CMK (cell line): ENCODE data around the gene RHOB.

Experiments used
- DNase-seq: peaks from one replicate; pipeline ENCODE4 v3.0.0-alpha.2; 2010; ENCODE audit warnings: low read depth

RHOB gene

DNA sequence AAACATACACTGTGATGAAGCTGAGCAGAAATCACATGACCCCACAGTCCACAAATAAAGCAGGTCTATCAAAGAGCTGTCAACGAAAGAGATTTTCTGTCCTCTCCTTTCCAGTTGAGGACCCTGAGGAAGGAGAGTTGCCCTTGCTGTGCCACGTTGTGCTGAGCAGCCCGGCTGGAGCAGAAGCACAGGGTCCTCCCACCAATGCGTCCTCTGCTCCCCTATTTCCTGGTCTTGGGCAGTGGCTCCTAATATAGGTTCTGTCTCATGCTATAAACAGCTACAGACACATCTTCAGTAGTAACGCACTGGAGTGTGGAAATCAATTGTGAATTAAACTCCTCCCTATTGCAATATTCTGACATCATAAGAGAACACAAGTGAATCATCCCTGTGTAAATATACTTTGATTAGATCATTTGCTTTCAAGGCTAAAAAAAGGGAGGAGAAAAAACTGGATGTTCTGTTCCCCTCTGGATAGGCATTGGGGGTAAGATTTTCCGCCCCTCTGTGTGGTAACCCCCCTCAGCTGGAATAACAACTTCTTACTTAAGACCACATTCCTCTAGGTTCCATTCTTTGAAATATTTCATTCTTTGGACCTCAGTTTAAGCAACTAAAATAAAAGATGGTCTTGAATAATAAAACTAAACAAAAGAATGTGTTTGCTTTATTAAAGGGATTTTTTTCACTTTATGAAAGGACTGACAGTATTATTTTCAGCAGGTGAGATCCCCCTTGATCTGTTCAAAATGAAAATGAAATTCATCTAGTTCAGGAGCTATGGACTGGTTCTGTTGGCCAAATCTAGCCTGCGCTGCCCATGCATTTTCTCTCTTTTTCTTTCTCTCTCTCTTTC, 8.3 kb upstream of the RHOB start:
- no peak for DNase-seq

GRCh38 chr2:20439193-20439475, 7.7 kb upstream of the RHOB start:
- no peak for DNase-seq

DNA sequence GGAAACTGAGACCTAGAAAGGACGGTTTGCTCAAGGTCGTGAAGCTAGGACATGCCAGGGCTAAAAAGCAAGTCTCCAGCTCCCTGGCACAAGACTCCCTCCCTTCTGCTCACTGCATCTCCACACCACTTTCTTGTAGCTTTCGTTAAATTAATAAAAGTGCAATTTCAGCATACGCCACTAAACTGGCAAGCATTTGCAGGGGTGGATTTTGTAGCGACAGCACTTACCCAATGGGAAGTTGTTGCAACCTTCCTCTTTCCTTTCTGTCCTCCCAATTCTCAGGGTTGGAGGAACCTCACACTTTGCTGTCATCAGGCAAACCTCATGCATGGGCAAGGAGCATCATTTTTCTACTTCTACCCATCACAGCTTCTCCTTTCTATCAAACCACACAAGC, 7.4 kb upstream of the RHOB start:
- no peak for DNase-seq

- DNase-seq = no peak
These were observed 6.8 kb upstream of the RHOB start for GRCh38 chr2:20440001-20440560.

DNA sequence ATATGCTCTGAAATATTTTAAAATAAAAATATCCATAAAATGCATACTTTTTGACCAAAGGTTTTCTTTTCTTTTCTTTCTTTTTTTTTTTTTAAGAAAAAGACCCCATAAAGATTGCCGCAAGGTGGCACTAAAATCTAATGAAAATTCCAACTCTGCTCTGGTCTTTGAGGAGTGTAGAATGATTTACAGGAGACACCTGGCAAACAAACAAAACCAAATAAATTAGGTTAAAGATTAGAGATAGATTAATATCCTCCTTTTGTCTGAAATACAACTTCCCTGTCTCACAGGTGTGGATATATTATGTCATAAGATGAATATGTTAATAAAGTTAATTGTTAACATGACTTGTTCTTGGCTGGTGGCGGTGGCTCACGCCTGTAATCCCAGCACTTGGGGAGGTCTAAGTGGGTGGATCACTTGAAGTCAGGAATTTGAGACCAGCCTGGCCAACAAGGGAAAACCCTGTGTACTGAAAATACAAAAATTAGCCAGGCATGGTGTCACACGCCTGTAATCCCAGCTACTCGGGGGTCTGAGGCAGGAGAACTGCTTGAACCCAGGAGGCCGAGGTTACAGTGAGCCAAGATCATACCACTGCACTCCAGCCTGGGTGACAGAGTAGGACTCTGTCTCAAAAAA, 3.5 kb upstream of the RHOB start:
- no peak for DNase-seq

GRCh38 chr2:20444101-20444992, 2.5 kb upstream of the RHOB start:
- no peak for DNase-seq

- DNase-seq = no peak
These were observed 1.6 kb upstream of the RHOB start for GRCh38 chr2:20444993-20445910.

DNA sequence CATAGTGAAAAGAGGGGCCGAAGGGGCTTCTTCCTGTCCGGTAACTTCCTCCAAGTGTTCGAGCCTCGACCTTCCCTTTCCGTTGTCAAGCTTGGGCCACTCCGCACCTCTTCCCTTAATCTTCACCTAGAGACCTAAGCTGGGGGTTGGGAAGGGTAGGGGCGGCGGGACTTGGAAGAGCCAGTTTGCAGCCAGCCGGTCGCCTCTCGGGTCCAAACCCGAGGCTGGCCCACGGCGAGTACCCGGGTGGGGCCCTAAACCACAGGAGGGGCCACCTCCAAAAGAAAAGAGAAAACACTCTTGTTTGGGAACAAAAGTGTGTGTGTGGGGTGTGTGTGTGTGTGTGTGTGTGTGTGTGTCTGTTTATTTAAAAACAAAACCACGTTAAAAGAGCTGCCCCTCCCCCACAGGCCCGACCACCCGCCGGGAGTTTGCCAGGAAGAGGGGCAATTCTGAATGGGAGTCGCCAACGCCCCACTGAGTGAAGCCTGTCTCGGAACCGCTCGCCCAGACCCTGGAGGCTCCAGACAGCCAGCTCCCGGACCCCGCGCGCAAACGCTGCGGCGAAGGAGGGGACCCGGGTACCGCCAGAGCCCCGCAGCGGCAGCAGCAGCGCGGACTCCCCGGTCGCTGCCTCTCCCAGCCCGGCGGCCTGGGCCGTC, 488 bp upstream of the RHOB start:
- DNase-seq = no peak

DNA sequence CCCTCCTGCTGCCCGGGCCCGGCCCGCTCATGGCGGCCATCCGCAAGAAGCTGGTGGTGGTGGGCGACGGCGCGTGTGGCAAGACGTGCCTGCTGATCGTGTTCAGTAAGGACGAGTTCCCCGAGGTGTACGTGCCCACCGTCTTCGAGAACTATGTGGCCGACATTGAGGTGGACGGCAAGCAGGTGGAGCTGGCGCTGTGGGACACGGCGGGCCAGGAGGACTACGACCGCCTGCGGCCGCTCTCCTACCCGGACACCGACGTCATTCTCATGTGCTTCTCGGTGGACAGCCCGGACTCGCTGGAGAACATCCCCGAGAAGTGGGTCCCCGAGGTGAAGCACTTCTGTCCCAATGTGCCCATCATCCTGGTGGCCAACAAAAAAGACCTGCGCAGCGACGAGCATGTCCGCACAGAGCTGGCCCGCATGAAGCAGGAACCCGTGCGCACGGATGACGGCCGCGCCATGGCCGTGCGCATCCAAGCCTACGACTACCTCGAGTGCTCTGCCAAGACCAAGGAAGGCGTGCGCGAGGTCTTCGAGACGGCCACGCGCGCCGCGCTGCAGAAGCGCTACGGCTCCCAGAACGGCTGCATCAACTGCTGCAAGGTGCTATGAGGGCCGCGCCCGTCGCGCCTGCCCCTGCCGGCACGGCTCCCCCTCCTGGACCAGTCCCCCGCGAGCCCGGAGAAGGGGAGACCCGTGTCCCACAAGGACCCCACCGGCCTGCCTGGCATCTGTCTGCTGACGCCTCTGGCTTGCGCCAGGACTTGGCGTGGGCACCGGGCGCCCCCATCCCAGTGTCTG, 767 bp downstream of the RHOB start:
- no peak for DNase-seq

- DNase-seq = no peak
These were observed 1.5 kb downstream of the RHOB start for GRCh38 chr2:20448246-20448976.

DNA sequence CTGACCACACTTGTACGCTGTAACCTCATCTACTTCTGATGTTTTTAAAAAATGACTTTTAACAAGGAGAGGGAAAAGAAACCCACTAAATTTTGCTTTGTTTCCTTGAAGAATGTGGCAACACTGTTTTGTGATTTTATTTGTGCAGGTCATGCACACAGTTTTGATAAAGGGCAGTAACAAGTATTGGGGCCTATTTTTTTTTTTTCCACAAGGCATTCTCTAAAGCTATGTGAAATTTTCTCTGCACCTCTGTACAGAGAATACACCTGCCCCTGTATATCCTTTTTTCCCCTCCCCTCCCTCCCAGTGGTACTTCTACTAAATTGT, 2.1 kb downstream of the RHOB start:
- no peak for DNase-seq

- no peak for DNase-seq
These were observed 2.8 kb downstream of the RHOB start for GRCh38 chr2:20449501-20450200.

GRCh38 chr2:20450201-20450999, 3.5 kb downstream of the RHOB start:
- DNase-seq = no peak

DNA sequence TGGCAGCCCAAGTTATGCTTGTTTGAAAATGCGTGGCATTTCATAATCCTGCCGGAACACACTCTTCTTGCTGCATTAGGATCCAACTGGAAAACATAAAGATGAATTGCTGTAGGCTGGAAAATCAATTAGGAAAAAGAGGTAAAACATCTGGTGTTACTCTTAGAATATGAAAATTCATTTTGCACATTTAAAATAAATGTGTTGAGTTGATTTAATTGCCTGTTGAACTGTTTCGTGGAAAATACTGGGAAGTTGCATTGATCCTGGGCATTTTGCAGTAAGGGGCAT, 4.1 kb downstream of the RHOB start:
- DNase-seq = no peak

DNA sequence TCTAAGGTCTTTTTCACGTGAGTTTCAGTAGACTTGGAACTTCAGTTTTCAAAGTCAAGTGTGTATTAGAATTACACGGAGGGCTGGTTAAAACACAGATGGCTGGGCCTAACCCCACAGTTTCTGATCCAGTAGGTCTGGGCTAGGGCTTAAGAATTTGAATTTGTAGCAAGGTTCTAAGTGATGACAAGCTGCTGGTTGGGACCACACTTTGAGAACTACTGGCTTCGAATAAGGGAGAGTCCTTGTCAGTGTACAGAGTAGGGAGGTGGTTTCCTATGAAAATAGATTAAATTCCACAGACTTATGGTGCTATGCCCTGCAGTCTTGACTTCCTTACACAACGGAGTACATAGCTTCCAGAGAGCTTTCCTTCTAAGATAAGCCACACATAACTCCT, 4.5 kb downstream of the RHOB start:
- DNase-seq = no peak

DNA sequence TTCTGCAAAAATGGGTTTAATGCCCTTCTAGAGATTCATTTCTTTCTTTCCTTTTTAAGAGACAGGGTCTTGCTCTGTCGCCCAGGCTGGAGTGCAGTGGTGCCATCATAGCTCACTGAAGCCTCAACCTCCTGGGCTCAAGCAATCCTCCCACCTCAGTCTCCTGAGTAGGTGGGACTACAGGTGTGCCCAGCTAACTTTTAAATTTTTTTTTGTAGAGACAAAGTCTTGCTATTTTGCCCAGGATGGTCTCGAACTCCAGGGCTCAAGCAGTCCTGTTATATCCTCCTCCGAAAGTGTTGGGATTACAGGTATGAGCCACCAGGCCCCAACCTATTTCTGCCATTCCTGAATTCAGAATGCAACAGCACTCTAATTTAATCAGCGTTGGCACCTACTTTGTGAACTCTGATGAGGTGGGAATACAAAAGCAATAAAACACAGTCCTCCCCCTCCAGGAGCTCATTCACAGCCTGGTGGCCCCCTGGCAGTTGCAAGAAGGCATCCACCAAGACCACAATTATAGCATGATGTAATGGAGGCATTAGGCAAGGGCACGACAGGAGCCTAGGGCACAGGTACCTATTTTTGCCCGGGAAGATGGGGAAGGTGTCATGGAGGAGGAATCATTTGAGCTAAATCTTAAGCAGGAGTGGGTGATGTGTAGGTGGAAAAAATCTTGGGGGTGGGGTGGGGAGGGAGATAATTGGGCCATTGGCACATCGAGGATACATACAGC, 5.1 kb downstream of the RHOB start:
- no peak for DNase-seq

- no peak for DNase-seq
These were observed 5.7 kb downstream of the RHOB start for GRCh38 chr2:20452551-20452950.

- DNase-seq = no peak
These were observed 6.2 kb downstream of the RHOB start for GRCh38 chr2:20453087-20453486.
